Keratinocyte (primary cell): ENCODE results near the gene SDK2.

Experiments
- CTCF ChIP-seq, 3 experiments: IDR thresholded peaks in 1 of 3; conservative IDR thresholded peaks in 1 of 3; optimal IDR thresholded peaks in 1 of 3; 2 replicates in 2 of 3; 3 replicates in 1 of 3; pipeline versions ENCODE3 to v1.5.1; 2011; ENCODE audit warnings: low read length in 3 of 3, mild to moderate bottlenecking in 3 of 3, moderate library complexity in 2 of 3, control low read depth in 1 of 3, inconsistent platforms in 1 of 3; ENCODE audit not compliant: insufficient read depth in 2 of 3; ENCODE audit errors: extremely low read depth in 1 of 3
- EZH2 ChIP-seq: IDR thresholded peaks from one replicate; pipeline ENCODE4 v1.6.1; 2012; ENCODE audit warnings: inconsistent platforms, mild to moderate bottlenecking, low read length, moderate library complexity

- TF ChIP-seq CTCF (optimal IDR thresholded peaks at IDR 0.05 in 1 of 3, IDR thresholded peaks at IDR 0.05 in 1 of 3, conservative IDR thresholded peaks at IDR 0.05 in 1 of 3; ENCODE audit: extremely low read depth in 1 of 3, insufficient read depth in 2 of 3, low read length in 3 of 3): peak; percentile 61 to 75 (median 70)
- TF ChIP-seq EZH2: no peak
Observed at GRCh38 chr17:73420897-73421296, 223.3 kb downstream of the SDK2 start.
